MG63 (cell line): Measurements from ENCODE around the gene UBE2E2. TPM values are rescaled to one million over a fixed set of nuclear protein-coding genes. Genes with fewer than 3 reads are reported as not detected.

Source experiments
- DNase-seq: peaks from one replicate; pipeline ENCODE4 v3.0.0-alpha.2; 2020
- H3K27me3 ChIP-seq: fragments of 250-450 bp; sonication (Bioruptor Pico); 2 replicates; pipeline ENCODE4 v1.5.1; 2020; ENCODE audit warnings: mild to moderate bottlenecking, moderate library complexity
- H3K36me3 ChIP-seq: fragments of 250-450 bp; sonication (Bioruptor Pico); 2 replicates; pipeline ENCODE4 v1.5.1; 2020; ENCODE audit warnings: mild to moderate bottlenecking, moderate library complexity
- H3K4me3 ChIP-seq: fragments of 250-450 bp; sonication (Bioruptor Pico); 2 replicates; pipeline ENCODE4 v1.5.1; 2020; ENCODE audit warnings: mild to moderate bottlenecking, moderate library complexity
- H3K9me3 ChIP-seq: fragments of 250-450 bp; sonication (Bioruptor Pico); 2 replicates; pipeline ENCODE4 v1.5.1; 2020; ENCODE audit warnings: mild to moderate bottlenecking, moderate library complexity
- total RNA-seq: library from RNA; depleted of rRNA; stranded (reverse); fragments of >200 nt; shearing (Covaris generic); gene quantifications from 2 replicates; pipeline ENCODE4 v1.2.3, GENCODE V29; 2014; ENCODE audit warnings: low replicate concordance

The UBE2E2 gene
- total RNA-seq, 1 experiment from 2014 or later, result 27.7 TPM

GRCh38 chr3:23182996-23183513 is 20.1 kb upstream of the UBE2E2 start:
- no peak overlapping the region for H3K4me3 ChIP-seq
- no peaks in the 10 kb centered on the region for H3K27me3 ChIP-seq
- H3K9me3 ChIP-seq, result no peaks in the 10 kb centered on the region
- H3K36me3 ChIP-seq, result no peaks in the 10 kb centered on the region
- DNase-seq, result no peak

GRCh38 chr3:23183731-23184130 is 19.4 kb upstream of the UBE2E2 start:
- Histone ChIP-seq H3K4me3 (no peak overlapping the region), H3K9me3 (no peaks in the 10 kb centered on the region), H3K36me3 (no peaks in the 10 kb centered on the region), H3K27me3 (no peaks in the 10 kb centered on the region)
- DNase-seq, result peak; percentile 17

GRCh38 chr3:23185861-23186260 is 17.3 kb upstream of the UBE2E2 start:
- Histone ChIP-seq H3K27me3 (no peaks in the 10 kb centered on the region), H3K36me3 (no peaks in the 10 kb centered on the region), H3K4me3 (no peak overlapping the region), H3K9me3 (no peaks in the 10 kb centered on the region)
- DNase-seq, result no peak

GRCh38 chr3:23189187-23189586 is 13.9 kb upstream of the UBE2E2 start:
- H3K9me3 ChIP-seq, result no peaks in the 10 kb centered on the region
- H3K4me3 ChIP-seq, result no peak overlapping the region
- no peaks in the 10 kb centered on the region for H3K27me3 ChIP-seq
- DNase-seq, result no peak
- H3K36me3 ChIP-seq, result no peaks in the 10 kb centered on the region

- H3K4me3 ChIP-seq, result no peak overlapping the region
- no peak for DNase-seq
- H3K27me3 ChIP-seq, result no peaks in the 10 kb centered on the region
These were observed 10.3 kb upstream of the UBE2E2 start for GRCh38 chr3:23192816-23193215.

GRCh38 chr3:23193831-23194230 is 9.3 kb upstream of the UBE2E2 start:
- no peaks in the 10 kb centered on the region for H3K27me3 ChIP-seq
- H3K36me3 ChIP-seq, result no peaks in the 10 kb centered on the region
- DNase-seq, result no peak
- H3K4me3 ChIP-seq, result no peak overlapping the region
- no peaks in the 10 kb centered on the region for H3K9me3 ChIP-seq

More at GRCh38 chr3:23192816-23193215, 10.3 kb upstream of the UBE2E2 start:
- Histone ChIP-seq H3K9me3 (no peaks in the 10 kb centered on the region), H3K36me3 (no peaks in the 10 kb centered on the region)

- Histone ChIP-seq H3K9me3 (no peaks in the 10 kb centered on the region), H3K27me3 (no peaks in the 10 kb centered on the region), H3K4me3 (no peak overlapping the region), H3K36me3 (no peaks in the 10 kb centered on the region)
- peak; percentile 30 for DNase-seq
These were observed 4.3 kb upstream of the UBE2E2 start for GRCh38 chr3:23198801-23199200.

- no peak for DNase-seq
- no peaks in the 10 kb centered on the region for H3K27me3 ChIP-seq
These were observed 3.5 kb upstream of the UBE2E2 start for GRCh38 chr3:23199649-23200048.

GRCh38 chr3:23201154-23201838 is 1.8 kb upstream of the UBE2E2 start:
- no peaks in the 10 kb centered on the region for H3K9me3 ChIP-seq
- no peak overlapping the region for H3K4me3 ChIP-seq
- no peaks in the 10 kb centered on the region for H3K36me3 ChIP-seq
- no peaks in the 10 kb centered on the region for H3K27me3 ChIP-seq
- DNase-seq, result no peak

More at GRCh38 chr3:23199649-23200048, 3.5 kb upstream of the UBE2E2 start:
- no peak overlapping the region for H3K4me3 ChIP-seq
- no peaks in the 10 kb centered on the region for H3K9me3 ChIP-seq
- H3K36me3 ChIP-seq, result no peaks in the 10 kb centered on the region

- Histone ChIP-seq H3K9me3 (no peaks in the 10 kb centered on the region), H3K4me3 (peak overlapping the region; percentile 47), H3K36me3 (no peaks in the 10 kb centered on the region), H3K27me3 (no peaks in the 10 kb centered on the region)
- peak; percentile 1 for DNase-seq
These were observed 765 bp upstream of the UBE2E2 start for GRCh38 chr3:23202203-23202920.

- Histone ChIP-seq H3K9me3 (no peaks in the 10 kb centered on the region), H3K36me3 (no peaks in the 10 kb centered on the region), H3K4me3 (peak overlapping the region; percentile 66), H3K27me3 (no peaks in the 10 kb centered on the region)
- peak; percentile 8 for DNase-seq
These were observed 692 bp downstream of the UBE2E2 start for GRCh38 chr3:23203708-23204330.

GRCh38 chr3:23206366-23206765 is 3.2 kb downstream of the UBE2E2 start:
- DNase-seq, result no peak

GRCh38 chr3:23209103-23209502 is 6.0 kb downstream of the UBE2E2 start:
- no peak for DNase-seq
- no peaks in the 10 kb centered on the region for H3K36me3 ChIP-seq
- H3K4me3 ChIP-seq, result no peak overlapping the region
- no peaks in the 10 kb centered on the region for H3K27me3 ChIP-seq
- no peaks in the 10 kb centered on the region for H3K9me3 ChIP-seq

More at GRCh38 chr3:23206366-23206765, 3.2 kb downstream of the UBE2E2 start:
- Histone ChIP-seq H3K9me3 (no peaks in the 10 kb centered on the region), H3K4me3 (no peak overlapping the region), H3K27me3 (no peaks in the 10 kb centered on the region), H3K36me3 (no peaks in the 10 kb centered on the region)

GRCh38 chr3:23209747-23210487 is 6.8 kb downstream of the UBE2E2 start:
- Histone ChIP-seq H3K27me3 (no peaks in the 10 kb centered on the region), H3K9me3 (no peaks in the 10 kb centered on the region), H3K4me3 (no peak overlapping the region), H3K36me3 (no peaks in the 10 kb centered on the region)
- DNase-seq, result no peak

- H3K36me3 ChIP-seq, result no peaks in the 10 kb centered on the region
- no peak overlapping the region for H3K4me3 ChIP-seq
- no peak for DNase-seq
These were observed 10.7 kb downstream of the UBE2E2 start for GRCh38 chr3:23213813-23214212.

GRCh38 chr3:23217872-23218554 is 14.9 kb downstream of the UBE2E2 start:
- H3K36me3 ChIP-seq, result no peaks in the 10 kb centered on the region
- H3K9me3 ChIP-seq, result no peaks in the 10 kb centered on the region
- H3K27me3 ChIP-seq, result no peaks in the 10 kb centered on the region
- DNase-seq, result no peak
- H3K4me3 ChIP-seq, result no peak overlapping the region

More at GRCh38 chr3:23213813-23214212, 10.7 kb downstream of the UBE2E2 start:
- Histone ChIP-seq H3K27me3 (no peaks in the 10 kb centered on the region), H3K9me3 (no peaks in the 10 kb centered on the region)
